GM12891 (cell line): ENCODE measurements around the gene GNE.
"Not testable (repeated sequence)": the region's sequence is repeated elsewhere in the genome, so short reads cannot be mapped to it uniquely, and the experiment has no call there.

ENCODE experiments used
- POLR2A ChIP-seq: IDR thresholded peaks from 2 replicates; pipeline ENCODE4 v1.6.1; 2011; ENCODE audit warnings: low read depth, low read length, control low read depth
- POLR2AphosphoS5 ChIP-seq: IDR thresholded peaks from 2 replicates; pipeline ENCODE4 v1.6.1; 2011; ENCODE audit warnings: low read depth, low read length, control low read depth
- TAF1 ChIP-seq: IDR thresholded peaks from 2 replicates; pipeline ENCODE4 v1.6.1; 2011; ENCODE audit warnings: low read depth, low read length, control low read depth

- TF ChIP-seq POLR2A, TAF1, POLR2AphosphoS5: not testable (repeated sequence)
Measured at GRCh38 chr9:36239675-36240074, 18.6 kb downstream of the GNE start.
